CD4-positive, alpha-beta T cell treated with Interleukin-4 for 4 hours (primary cell): Measurements from ENCODE around the gene BLM.

ENCODE experiments used
- DNase-seq: peaks from one replicate; pipeline ENCODE4 v3.0.0-alpha.2; 2020

The BLM gene

DNA sequence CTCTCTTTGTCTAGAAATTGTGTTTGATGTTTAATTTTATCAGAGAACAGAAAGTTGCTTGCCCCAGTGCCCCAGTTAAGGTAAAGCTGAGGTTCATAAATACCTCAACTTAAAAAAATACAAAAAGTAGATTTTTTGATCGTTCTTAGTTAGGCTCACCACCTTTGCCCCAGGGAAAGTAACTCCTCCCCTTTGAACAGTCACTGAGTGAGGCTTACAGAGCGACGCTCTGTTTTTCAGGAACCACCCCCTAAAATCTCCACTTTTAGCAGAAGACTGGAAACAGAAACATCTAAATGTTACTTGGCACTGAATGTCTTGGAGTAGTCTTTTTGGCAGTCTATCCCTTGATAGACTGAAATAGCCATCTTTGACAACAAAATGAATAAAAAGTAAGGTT is 24.9 kb downstream of the BLM start:
- no peak for DNase-seq

DNA sequence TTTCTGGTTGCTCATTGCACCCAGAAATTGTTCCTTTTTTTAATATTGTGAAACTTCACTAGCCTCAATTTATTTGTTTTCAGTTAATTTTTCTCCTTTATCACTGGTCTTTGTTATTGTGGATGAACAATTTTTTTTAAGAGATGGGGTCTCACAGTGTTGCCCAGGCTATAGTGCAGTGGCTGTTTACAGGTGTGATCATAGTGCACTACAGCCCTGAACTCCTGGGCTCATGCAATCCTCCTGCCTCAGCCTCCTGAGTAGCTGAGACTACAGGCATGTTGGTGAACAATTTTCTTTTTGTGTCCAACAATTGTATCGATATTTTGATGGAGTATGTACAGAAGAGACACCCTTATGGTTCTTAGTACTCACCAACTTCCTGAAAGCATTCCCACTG is 26.3 kb downstream of the BLM start:
- DNase-seq = no peak

DNA sequence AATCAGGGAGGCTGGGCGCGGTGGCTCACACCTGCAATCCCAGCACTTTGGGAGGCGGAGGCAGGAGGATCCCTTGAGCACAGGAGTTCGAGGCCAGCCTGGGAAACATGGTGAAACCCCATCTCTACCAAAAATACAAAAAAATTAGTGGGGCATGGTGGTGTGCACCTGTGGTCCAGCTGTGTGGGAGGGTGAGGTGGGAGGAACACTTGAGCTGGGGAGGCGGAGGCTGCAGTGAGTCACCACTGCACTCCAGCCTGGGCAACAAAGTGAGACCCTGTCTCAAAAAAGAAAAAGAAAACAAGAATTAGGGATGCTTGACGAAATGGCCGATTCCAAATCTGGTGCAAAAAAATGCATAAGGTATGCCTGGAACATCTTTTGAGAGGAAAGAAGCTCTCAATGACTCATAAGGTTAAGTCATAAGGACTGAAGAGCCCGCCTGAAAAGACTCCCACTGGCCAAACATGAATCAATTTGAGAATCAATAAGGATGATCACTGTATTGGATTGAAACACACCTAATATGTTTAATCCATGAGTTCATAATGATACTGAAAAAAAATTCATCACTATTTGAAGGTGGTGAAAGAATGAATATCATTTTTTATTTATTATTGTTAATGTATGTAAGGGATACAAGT is 27.7 kb downstream of the BLM start:
- DNase-seq = no peak

DNA sequence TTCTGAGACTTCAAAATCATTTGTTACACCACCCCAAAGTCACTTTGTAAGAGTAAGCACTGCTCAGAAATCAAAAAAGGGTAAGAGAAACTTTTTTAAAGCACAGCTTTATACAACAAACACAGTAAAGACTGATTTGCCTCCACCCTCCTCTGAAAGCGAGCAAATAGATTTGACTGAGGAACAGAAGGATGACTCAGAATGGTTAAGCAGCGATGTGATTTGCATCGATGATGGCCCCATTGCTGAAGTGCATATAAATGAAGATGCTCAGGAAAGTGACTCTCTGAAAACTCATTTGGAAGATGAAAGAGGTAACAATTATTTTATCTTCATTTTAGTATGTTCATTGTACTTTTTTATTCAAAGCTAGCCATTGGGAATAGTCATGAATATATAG is 32.6 kb downstream of the BLM start:
- DNase-seq = peak; percentile 20

DNA sequence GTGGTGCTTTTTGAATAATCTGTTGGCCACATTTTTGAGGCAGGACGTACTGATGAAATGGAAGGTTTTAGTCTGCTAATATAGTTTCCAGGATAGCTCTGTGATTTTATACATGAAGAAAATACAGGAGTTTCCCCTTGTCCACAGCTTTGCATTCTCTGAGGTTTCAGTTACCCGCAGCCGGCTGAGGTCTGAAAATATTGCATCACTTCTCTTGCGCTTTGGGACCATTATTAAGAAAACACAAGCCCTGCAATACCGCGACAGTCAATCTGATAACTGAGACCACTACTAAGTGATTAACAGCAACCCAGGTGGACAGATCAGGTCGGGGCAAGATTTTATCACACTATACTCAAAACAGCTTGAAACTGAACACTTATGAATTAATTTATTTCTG is 33.0 kb downstream of the BLM start:
- peak; percentile 26 for DNase-seq

DNA sequence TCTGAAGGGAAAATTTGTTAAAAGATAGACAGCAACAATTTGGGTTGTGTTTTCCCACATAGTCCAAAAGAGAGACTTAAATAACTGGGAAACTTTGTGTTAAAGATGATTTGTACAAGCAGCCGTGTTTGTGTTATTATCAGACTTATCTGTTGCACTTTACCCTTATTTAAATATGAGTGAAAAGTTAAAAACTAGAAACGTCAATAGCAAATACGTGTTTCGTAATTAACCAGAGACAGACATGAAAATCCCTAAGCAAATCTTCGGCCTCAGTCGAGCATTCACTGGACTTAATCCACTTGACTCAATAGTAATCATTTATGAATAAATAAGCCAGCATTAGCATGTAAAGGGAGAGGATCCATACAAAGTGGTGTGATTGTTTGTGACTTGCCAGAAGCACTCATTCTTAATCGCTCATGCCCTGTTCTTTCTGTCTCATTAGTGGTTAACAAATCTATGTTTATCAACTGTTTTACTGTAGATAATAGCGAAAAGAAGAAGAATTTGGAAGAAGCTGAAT is 34.2 kb downstream of the BLM start:
- no peak for DNase-seq

DNA sequence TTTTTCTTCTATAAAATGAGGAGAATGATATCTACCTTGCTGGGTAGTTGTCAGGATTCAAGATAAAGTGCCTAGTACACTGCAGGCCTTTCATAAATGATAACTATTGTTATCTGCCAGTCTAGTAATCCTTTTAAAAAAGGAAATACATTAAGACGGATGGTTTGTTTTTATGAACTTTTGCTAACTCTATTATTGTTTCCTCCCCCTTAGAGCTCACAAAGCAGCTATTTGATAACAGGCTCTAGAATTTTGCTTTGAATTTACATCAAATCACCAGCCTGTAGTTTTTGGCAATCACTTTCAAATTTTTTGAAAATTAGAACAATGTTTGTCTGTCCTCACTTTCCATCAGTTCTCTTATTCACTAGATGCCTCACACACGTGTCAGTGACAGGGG is 39.8 kb downstream of the BLM start:
- DNase-seq = no peak

DNA sequence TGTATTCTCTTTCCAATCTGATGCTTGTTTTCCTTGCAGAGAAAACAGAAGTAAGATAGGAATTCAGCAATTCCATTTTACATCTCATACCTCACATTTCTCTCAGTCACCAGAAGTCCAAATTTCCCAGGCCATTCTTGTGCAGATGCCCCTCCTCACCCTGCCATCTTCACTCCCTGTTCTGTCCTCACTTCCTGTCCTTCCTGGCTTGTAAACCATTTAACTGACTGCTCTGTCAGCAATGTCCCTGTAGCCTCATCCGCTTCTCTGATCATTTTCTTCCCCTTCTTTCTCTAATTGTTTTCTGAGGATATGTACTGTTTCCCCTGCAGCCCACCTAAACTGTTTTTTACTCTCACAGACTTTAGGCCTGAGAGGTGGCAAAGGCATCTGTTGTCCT is 40.3 kb downstream of the BLM start:
- DNase-seq = no peak

DNA sequence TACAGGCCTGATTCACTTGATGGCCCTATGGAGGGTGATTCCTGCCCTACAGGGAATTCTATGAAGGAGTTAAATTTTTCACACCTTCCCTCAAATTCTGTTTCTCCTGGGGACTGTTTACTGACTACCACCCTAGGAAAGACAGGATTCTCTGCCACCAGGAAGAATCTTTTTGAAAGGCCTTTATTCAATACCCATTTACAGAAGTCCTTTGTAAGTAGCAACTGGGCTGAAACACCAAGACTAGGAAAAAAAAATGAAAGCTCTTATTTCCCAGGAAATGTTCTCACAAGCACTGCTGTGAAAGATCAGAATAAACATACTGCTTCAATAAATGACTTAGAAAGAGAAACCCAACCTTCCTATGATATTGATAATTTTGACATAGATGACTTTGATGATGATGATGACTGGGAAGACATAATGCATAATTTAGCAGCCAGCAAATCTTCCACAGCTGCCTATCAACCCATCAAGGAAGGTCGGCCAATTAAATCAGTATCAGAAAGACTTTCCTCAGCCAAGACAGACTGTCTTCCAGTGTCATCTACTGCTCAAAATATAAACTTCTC is 43.6 kb downstream of the BLM start:
- DNase-seq = no peak

DNA sequence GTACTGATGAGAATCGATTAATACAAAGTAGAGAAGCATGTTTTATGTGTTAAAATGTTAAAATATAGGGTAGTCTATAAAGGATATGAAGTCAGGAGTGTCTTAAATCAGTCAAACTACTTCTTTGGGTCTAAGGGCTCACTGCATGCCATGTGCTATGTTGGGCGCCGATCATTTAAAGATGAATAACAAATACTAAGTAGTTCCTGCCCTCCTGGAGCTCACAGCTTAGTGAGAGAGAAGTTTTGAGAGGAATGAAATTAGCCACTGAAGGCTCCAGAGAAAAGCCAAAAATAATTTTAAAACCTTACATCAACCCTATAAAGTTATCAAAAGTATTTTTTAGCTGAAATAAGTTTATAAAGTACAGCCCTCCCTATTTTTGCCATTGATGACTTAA is 44.5 kb downstream of the BLM start:
- no peak for DNase-seq

DNA sequence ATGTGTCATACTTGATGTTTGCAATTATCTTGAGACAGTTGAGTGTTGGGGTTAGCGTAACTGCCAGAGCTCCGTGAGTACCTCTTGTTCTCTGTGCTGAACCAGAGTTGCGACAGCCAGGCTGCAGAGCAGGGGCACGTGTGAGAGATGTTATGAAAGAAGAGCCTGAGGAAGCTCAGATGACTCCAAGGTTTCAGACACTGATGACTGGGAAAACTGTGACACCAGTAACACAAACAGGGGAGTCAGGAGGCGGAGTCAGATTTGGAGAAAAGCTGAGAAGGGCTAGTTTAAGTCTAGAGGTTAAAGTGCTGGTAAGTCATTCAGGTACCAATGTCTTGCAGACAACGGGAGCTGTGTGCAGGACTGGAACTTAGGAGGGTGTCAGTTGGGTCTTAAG is 45.0 kb downstream of the BLM start:
- DNase-seq = no peak

DNA sequence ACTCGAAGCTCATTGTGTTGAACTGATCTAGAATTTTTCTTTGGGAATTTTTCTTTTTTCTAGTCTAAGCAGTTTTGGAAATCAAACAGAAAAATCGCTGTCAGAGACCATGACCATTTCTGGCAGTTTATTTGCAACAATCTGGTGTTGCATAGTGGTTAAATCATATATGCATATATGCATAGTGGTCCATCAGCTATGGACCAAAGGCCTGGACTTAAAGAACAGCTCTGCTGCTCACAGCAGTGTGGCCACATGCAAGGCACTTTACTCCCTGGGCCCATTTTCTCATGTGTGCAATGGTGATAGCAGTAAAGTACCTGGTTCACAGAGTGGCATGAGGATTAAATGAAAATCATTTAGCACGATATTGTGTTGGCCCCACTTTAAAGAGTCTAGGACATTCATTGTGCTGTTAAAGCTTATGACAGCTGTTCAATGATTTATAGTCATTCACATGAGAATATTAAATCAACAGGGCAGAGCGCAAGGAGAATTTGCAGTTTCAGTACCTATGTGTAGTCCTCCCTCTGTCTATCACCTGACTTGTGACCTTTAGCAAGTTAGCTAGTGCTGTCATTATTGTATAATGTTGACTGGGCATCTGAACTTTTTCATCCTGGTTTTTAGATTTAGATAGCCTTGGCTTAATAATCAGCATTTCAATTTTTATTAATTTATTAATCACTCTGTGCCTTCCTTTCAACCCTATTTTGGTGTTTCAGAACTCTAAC is 46.4 kb downstream of the BLM start:
- no peak for DNase-seq

DNA sequence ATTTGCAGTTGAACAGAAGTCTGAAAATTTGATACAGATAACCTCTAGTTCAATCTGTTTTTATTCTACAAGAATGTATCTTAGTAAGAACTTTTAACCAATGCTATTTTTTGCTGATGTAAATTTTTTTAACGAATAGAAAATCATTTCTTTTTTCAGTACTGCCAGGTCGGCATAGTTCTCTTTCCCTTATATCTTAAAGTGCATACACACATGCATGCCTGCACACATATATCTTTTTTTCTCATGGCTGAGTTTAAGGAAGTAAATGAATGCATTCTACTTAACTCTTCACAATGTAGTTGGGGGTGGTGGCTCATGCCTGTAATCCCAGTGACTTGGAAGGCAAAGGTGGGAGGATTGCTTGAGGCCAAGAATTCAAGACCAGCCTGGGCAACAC is 48.4 kb downstream of the BLM start:
- no peak for DNase-seq

DNA sequence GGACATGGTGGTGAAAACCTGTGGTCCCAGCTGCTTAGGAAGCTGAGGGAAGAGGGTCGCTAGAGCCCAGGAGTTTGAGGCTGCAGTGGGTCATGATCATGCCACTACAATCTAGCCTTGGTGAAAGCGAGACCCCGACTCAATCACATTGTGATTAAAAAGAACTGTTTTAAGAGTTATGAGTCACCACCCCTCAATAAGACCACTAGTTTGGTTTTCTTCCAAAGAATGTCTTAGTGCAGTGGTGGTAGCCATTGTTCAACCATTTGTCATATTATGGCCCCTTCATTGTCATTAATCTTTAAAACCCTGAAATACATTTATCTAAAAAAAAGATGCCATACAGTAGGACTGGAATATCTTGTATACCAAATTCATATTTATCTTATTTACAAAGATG is 48.8 kb downstream of the BLM start:
- no peak for DNase-seq

DNA sequence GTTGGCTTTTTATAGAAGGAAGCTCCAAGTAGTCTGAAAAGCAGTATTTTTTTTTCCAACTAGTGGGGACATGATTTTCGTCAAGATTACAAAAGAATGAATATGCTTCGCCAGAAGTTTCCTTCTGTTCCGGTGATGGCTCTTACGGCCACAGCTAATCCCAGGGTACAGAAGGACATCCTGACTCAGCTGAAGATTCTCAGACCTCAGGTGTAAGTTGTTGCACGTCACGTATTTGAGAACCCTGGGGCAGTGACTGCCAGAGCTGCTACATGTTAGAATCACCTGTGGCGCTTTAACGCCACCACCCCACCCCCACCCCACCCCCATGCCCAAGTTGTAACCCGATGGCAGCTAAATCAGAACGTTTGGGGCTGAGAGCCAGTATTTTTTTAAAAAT is 52.2 kb downstream of the BLM start:
- no peak for DNase-seq

DNA sequence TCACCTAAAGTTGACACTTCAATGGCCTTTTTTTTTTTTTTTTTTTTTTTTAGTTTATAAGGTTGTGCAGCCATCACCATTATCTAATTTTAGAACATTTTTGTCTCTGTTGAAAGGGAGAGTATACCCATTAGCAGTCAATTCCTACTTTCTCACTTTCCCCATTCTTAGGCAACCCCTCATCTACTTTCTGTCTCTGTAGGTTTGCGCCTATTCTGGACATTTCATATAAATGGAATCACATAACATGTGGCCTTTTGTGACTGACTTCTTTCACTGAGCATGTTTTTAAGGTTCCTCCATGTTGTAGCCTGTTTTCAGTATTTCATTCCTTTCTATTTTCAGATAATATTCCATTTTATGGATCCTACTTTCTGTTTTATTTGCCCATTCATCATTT is 56.3 kb downstream of the BLM start:
- no peak for DNase-seq

DNA sequence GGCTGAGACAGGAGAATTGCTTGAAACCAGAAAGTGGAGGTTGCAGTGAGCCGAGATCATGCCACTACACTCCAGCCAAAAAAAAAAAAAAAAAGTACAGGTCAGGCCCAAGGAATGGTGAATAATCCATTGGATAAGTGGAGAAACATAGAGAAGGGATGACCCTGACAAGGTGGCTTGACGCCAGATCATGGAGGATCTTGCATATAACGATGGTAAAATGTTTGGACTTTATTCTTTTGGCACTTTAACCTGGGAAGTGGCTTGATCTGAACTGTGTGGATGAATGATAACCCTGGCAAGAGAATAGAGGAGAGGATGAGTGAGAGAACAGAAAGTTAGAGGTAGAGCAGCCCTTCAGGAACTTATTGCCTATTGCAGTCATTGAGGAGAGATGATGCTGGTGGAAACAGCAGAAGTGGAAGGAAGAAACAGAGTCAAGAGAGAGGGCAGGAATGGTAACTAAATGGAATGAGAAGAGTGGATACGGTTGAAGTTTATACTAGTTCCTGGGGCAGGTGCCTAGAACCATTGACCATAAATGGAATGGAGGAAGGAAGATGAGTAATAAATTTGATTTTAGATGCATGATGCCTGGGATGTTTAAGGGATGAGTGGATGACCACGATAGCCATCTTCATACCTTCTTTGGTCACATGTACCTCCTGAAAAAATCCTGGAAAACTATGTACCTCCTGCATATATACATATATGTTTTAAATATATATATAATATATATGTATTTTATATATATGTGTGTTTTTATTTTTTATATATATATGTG is 57.8 kb downstream of the BLM start:
- DNase-seq = no peak

DNA sequence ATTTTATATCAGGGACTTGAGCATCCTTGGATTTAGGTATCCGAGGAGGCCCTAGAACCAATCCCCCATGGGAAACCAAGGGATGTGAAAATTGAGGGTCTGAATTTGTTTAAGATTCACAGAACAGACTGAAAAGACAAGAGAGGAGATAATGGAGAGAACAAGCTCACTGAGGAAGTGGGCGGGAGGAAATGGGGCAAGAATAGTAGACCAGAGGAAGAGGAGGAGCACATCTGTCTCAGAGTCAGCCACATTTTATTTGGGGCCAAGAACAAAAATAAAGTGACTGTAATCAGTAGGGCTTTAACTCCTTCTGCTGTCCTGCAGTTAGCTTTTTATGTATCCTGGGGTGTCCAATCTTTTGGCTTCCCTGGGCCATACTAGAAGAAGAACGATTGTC is 63.8 kb downstream of the BLM start:
- peak; percentile 3 for DNase-seq

DNA sequence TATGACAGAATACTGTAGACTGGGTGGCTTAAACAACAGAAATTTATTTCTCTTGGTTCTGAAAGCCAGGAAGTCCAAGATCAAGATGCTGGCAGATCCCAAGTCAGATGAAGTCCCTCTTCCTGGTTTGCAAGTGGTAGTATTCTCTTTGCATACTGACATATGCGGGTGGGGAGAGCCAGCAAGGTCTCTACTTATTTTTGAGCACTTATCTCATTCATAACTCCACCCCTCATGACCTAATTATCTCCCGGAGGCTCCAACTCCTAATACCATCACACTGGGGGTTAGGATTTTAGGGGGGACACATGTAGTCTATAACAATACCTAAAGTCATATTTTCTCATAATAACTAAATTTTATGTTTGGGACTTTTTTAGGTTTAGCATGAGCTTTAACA is 65.3 kb downstream of the BLM start:
- DNase-seq = no peak

DNA sequence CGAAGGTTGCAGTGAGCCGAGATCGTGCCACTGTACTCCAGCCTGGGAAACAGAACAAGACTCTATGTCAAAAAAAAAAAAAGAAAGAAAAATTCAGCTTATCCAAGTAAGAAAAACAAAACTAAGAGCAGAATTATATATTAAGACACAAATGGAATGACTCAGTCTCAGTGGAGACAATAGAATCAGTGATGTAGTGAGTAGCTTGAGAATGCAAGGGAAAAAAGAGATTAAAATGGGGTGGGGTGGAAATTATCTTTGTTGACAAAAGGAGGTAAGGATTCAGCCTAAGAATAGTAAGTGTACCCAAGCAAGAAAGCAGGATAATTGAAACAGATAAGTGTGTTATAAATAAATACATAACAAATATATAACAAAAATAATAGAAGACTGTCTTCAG is 70.7 kb downstream of the BLM start:
- no peak for DNase-seq

DNA sequence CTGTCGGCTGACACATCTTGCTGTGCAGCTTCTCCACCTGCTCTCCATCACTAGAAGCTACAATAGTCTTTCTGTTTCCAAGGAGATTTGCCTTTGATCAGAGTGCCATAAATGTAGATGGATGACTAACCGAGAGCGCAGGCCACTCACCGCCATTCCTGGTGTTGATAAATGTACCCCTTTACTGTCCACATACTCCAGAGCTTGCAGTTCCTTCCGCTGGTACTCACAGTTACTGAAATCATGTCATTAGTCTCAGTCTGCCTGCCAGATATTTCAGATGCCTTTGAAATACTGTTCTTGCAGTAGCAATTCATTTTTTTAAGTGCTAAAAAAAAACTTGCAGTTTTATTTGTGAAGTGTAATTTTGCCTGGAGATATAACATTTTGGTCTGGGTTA is 72.3 kb downstream of the BLM start:
- DNase-seq = no peak

DNA sequence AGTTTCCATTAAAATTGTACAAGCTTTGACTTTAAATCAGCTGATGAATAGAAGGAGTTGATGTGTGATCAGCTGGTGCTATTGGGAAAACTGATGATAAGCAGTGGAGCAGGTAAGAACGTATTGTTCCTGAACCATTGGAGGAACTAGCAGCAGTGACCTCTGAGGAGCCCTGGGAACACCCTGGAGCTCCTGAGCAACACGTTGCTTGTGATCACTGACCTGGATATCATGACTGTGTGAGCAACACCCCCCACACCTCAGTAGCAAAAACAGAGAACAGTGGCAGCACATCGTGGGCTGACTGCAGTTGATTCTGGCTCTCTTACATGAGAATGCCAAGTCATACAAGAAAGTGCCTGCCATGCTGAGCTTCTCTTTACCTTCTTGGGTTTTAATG is 72.9 kb downstream of the BLM start:
- no peak for DNase-seq

DNA sequence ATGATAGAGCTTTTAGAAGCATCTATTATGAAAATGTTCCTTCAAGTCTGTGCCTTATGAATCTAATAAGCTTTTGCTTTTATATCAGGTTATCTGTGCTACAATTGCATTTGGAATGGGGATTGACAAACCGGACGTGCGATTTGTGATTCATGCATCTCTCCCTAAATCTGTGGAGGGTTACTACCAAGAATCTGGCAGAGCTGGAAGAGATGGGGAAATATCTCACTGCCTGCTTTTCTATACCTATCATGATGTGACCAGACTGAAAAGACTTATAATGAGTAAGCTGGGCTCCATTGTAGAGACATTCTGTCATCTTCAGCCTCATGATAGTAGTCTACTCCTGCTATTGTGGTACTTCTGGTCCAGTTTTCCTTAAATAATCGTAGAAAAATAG is 73.4 kb downstream of the BLM start:
- no peak for DNase-seq

DNA sequence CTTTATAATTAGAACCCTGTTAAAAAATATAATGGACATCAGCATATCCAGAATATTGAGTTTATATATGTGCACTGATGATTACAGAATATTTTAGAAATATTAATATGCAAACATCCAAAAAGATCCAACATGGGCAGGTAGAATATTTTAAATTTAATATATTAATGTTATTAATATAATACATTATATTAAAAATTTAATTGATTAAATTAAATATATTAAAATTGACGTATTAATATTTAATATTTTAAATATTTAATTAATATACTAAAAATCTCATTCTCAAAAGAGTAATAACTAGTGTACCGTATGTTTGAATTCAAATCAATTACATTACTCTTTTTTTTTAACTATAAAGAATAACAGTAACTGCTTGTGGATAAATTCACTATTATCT is 77.4 kb downstream of the BLM start:
- no peak for DNase-seq
